HG03439 (cell line): ENCODE data around the gene KEL.

Experiments
- ATAC-seq: cut with Tn5 transposase; IDR thresholded peaks from one replicate; pipeline ENCODE4 v1.9.1; 2021; ENCODE audit warnings: mild to moderate bottlenecking, moderate library complexity; ENCODE audit not compliant: unreplicated experiment

Gene KEL

GRCh38 chr7:142961595-142961972 lies 579 bp downstream of the KEL start:
- ATAC-seq = no peak

GRCh38 chr7:142960955-142961512 lies 1.1 kb downstream of the KEL start:
- ATAC-seq = no peak

- ATAC-seq = no peak
Measured at GRCh38 chr7:142959202-142959601, 3.0 kb downstream of the KEL start.

- ATAC-seq = no peak
Measured at GRCh38 chr7:142957723-142958122, 4.4 kb downstream of the KEL start.

GRCh38 chr7:142956951-142957623 lies 5.1 kb downstream of the KEL start:
- ATAC-seq = no peak

- ATAC-seq = no peak
Measured at GRCh38 chr7:142954680-142955268, 7.4 kb downstream of the KEL start.

- ATAC-seq = no peak
Measured at GRCh38 chr7:142950235-142950634, 11.9 kb downstream of the KEL start.

GRCh38 chr7:142948603-142949002 lies 13.6 kb downstream of the KEL start:
- ATAC-seq = no peak

- ATAC-seq = no peak
Measured at GRCh38 chr7:142945001-142945400, 17.2 kb downstream of the KEL start.

- ATAC-seq = no peak
Measured at GRCh38 chr7:142943706-142944268, 18.4 kb downstream of the KEL start.

- no peak for ATAC-seq
Measured at GRCh38 chr7:142942746-142943145, 19.4 kb downstream of the KEL start.

- ATAC-seq = no peak
Measured at GRCh38 chr7:142941541-142941940, 20.6 kb downstream of the KEL start.

- no peak for ATAC-seq
Measured at GRCh38 chr7:142940966-142941535, 21.1 kb downstream of the KEL start.

GRCh38 chr7:142939226-142939910 lies 22.8 kb downstream of the KEL start, which contains the start of gene LLCFC1:
Gene LLCFC1, plus strand, starts transcription at chr7:142939484. Its CDS starts 138 bp downstream, at chr7:142939622.
- no peak for ATAC-seq

GRCh38 chr7:142938611-142939010 lies 23.6 kb downstream of the KEL start:
- ATAC-seq = no peak

- ATAC-seq = no peak
Measured at GRCh38 chr7:142935941-142936565, 26.1 kb downstream of the KEL start.

- no peak for ATAC-seq
Measured at GRCh38 chr7:142934056-142934455, 28.1 kb downstream of the KEL start.

GRCh38 chr7:142933624-142934023 lies 28.5 kb downstream of the KEL start, which contains the start of gene TRPV5:
Gene TRPV5, minus strand, starts transcription at chr7:142933746. Its CDS starts 287 bp downstream, at chr7:142933459.
- no peak for ATAC-seq

- ATAC-seq = no peak
Measured at GRCh38 chr7:142933092-142933475, 29.1 kb downstream of the KEL start.

GRCh38 chr7:142932386-142933091 lies 29.6 kb downstream of the KEL start:
- no peak for ATAC-seq
